DND-41 (cell line): ENCODE data around the gene TCEA3.

Experiments
- ATAC-seq: fragments of 200-7000 bp; cut with Tn5 transposase; 3 replicates; pipeline ENCODE4 v1.9.1; 2021; ENCODE audit warnings: low read depth; ENCODE audit not compliant: insufficient read depth
- DNase-seq: peaks from one replicate; pipeline ENCODE4 v3.0.0-alpha.2; 2020
- H2AFZ ChIP-seq: 2 replicates; pipeline ENCODE4 v1.6.0; 2012; ENCODE audit warnings: low read depth, low read length
- H3K27ac ChIP-seq: 2 replicates; pipeline ENCODE4 v1.5.1; 2012; ENCODE audit warnings: low read length, inconsistent platforms
- H3K27me3 ChIP-seq: fragments of 200-600 bp; sonication (generic); 2 replicates; pipeline ENCODE4 v1.6.0; 2012; ENCODE audit warnings: low read length, mild to moderate bottlenecking, inconsistent platforms; ENCODE audit not compliant: insufficient read depth, poor library complexity
- H3K36me3 ChIP-seq: 2 replicates; pipeline ENCODE4 v1.5.1; 2012; ENCODE audit warnings: low read length, inconsistent platforms; ENCODE audit not compliant: insufficient read depth
- H3K4me1 ChIP-seq: 2 replicates; pipeline ENCODE4 v1.5.1; 2012; ENCODE audit warnings: mild to moderate bottlenecking, low read length; ENCODE audit not compliant: insufficient read depth
- H3K4me2 ChIP-seq: 2 replicates; pipeline ENCODE4 v1.6.0; 2012; ENCODE audit warnings: mild to moderate bottlenecking, moderate library complexity, low read length, inconsistent platforms; ENCODE audit not compliant: insufficient read depth
- H3K4me3 ChIP-seq, 2 experiments: fragments of 200-600 bp in 1 of 2; shearing (Covaris generic) in 1 of 2; 2 replicates each; pipeline ENCODE4 v1.5.1; 2012 to 2016; ENCODE audit warnings: inconsistent platforms in 2 of 2, low read length in 2 of 2, mild to moderate bottlenecking in 2 of 2, low read depth in 1 of 2, moderate library complexity in 1 of 2
- H3K79me2 ChIP-seq: 2 replicates; pipeline ENCODE4 v1.6.0; 2012; ENCODE audit warnings: low read length, inconsistent platforms; ENCODE audit not compliant: insufficient read depth
- H3K9ac ChIP-seq: 2 replicates; pipeline ENCODE4 v1.6.0; 2012; ENCODE audit warnings: low read depth, mild to moderate bottlenecking, inconsistent platforms, low read length, moderate library complexity
- H3K9me3 ChIP-seq: 2 replicates; pipeline ENCODE4 v1.5.1; 2012; ENCODE audit warnings: low read length, moderate library complexity, mild to moderate bottlenecking, inconsistent platforms; ENCODE audit not compliant: insufficient read depth, severe bottlenecking
- H4K20me1 ChIP-seq: 2 replicates; pipeline ENCODE4 v1.6.0; 2012; ENCODE audit warnings: low read length; ENCODE audit not compliant: insufficient read depth
- CTCF ChIP-seq: IDR thresholded peaks from 2 replicates; pipeline ENCODE4 v1.5.1; 2012; ENCODE audit warnings: borderline replicate concordance, low read length, moderate library complexity, mild to moderate bottlenecking; ENCODE audit not compliant: poor library complexity, severe bottlenecking; ENCODE audit errors: extremely low read depth
- EZH2 ChIP-seq: IDR thresholded peaks from 3 replicates; pipeline ENCODE4 v1.6.1; 2012; ENCODE audit warnings: borderline replicate concordance, low read depth, mild to moderate bottlenecking, moderate library complexity, low read length, inconsistent platforms; ENCODE audit not compliant: severe bottlenecking

The TCEA3 gene

DNA sequence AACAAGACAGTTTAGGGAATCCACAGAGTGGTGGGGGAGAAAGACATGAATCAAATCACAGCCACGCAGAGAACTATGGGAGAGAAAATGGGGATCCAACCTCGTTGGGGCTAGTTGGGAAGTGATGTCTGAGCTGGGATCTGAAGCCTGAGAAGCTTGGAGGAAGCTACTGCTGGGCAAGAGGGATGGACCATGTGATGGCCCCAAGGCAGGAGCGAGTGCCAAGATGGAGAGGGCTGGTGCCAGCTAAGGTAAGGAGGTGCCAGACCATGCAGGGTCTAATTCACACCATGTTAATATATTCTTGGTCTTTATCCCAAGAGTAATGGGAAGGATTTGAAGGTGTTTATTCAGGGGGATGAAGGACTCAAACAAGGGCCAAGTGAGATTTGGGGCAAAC is 18.2 kb upstream of the TCEA3 start:
- ATAC-seq (no peak), DNase-seq (no peak)
- Histone ChIP-seq H3K27me3 (peaks cover 13% of the 10 kb centered on the region), H2AFZ (no peak overlapping the region), H3K36me3 (no peaks in the 10 kb centered on the region), H3K4me3 (no peak overlapping the region), H3K27ac (no peak overlapping the region), H4K20me1 (0 out of 2 replicates have a peak, but pooled peaks cover 4% of the 10 kb centered on the region), H3K79me2 (no peaks in the 10 kb centered on the region), H3K4me2 (no peak overlapping the region), H3K9me3 (no peaks in the 10 kb centered on the region), H3K4me1 (no peaks in the 10 kb centered on the region), H3K9ac (no peak overlapping the region)
- TF ChIP-seq EZH2 (no peak), CTCF (no peak)

- no peaks in the 10 kb centered on the region for H3K36me3 ChIP-seq
These were observed 17.0 kb upstream of the TCEA3 start for GRCh38 chr1:23441446-23442148.

DNA sequence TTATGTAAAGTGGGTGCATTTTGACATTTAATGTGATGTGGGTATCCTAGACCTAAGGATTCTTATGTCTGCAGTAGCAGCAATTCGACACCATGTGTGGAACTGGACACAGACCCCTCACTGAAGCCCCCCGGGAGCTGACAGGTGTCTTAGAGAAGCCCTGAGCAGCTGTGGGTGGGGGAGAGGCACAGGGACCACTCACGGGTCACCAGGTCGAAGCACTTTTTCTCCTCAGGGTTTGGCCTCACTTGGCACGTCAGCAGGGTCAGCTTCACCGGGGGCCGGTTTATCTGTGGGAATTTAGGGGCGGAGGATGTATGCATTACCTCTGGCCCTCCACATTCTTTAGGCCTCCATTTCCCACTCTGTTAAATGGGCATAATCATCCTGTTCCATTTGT is 14.0 kb upstream of the TCEA3 start:
- no peak overlapping the region for H3K27ac ChIP-seq
- TF ChIP-seq EZH2 (no peak), CTCF (no peak)
- DNase-seq: no peak

More at GRCh38 chr1:23441446-23442148, 17.0 kb upstream of the TCEA3 start:
- no peak overlapping the region for H2AFZ ChIP-seq
- peaks cover 4% of the 10 kb centered on the region for H3K27me3 ChIP-seq
- H3K79me2 ChIP-seq: no peaks in the 10 kb centered on the region
- H4K20me1 ChIP-seq: 0 out of 2 replicates have a peak, but pooled peaks cover 4% of the 10 kb centered on the region
- TF ChIP-seq CTCF (no peak), EZH2 (no peak)
- no peaks in the 10 kb centered on the region for H3K4me1 ChIP-seq
- DNase-seq (no peak), ATAC-seq (no peak)
- no peak overlapping the region for H3K4me3 ChIP-seq
- H3K9me3 ChIP-seq: no peaks in the 10 kb centered on the region
- no peak overlapping the region for H3K4me2 ChIP-seq
- no peak overlapping the region for H3K27ac ChIP-seq
- no peak overlapping the region for H3K9ac ChIP-seq

More for the DNA sequence above, 14.0 kb upstream of the TCEA3 start:
- H3K4me1 ChIP-seq: no peaks in the 10 kb centered on the region
- H3K79me2 ChIP-seq: no peaks in the 10 kb centered on the region
- H3K4me2 ChIP-seq: no peak overlapping the region
- no peaks in the 10 kb centered on the region for H3K9me3 ChIP-seq
- no peak overlapping the region for H2AFZ ChIP-seq
- H3K4me3 ChIP-seq: no peak overlapping the region
- ATAC-seq: no peak
- H4K20me1 ChIP-seq: 0 out of 2 replicates have a peak, but pooled peaks cover 4% of the 10 kb centered on the region
- no peaks in the 10 kb centered on the region for H3K27me3 ChIP-seq
- H3K9ac ChIP-seq: no peak overlapping the region
- no peaks in the 10 kb centered on the region for H3K36me3 ChIP-seq
